ENCODE results near the gene PLLP. TPM values are rescaled to one million over a fixed set of nuclear protein-coding genes. Genes with fewer than 3 reads are reported as not detected.

PLLP gene
- total RNA-seq, 1 donor: under 0.01 TPM

- TF ChIP-seq CTCF (IDR thresholded peaks at IDR 0.05; ENCODE audit: insufficient read depth, low read depth, low read length): no peak
- DNase-seq (ENCODE audit: low read depth): no peak
- no peak overlapping the region for H3K4me3 ChIP-seq (ENCODE audit: low read depth, low read length)
Observed at GRCh38 chr16:57261806-57262205, 22.7 kb downstream of the PLLP start.

GRCh38 chr16:57260294-57260929, 24.1 kb downstream of the PLLP start:
- peak; percentile 73 for DNase-seq (ENCODE audit: low read depth)
- H3K4me3 ChIP-seq (ENCODE audit: low read depth, low read length): no peak overlapping the region
- no peak for TF ChIP-seq CTCF (IDR thresholded peaks at IDR 0.05; ENCODE audit: insufficient read depth, low read depth, low read length)

GRCh38 chr16:57258910-57259475, 25.5 kb downstream of the PLLP start:
- DNase-seq (ENCODE audit: low read depth): no peak
- no peak overlapping the region for H3K4me3 ChIP-seq (ENCODE audit: low read depth, low read length)
- TF ChIP-seq CTCF (IDR thresholded peaks at IDR 0.05; ENCODE audit: insufficient read depth, low read depth, low read length): no peak

DNA sequence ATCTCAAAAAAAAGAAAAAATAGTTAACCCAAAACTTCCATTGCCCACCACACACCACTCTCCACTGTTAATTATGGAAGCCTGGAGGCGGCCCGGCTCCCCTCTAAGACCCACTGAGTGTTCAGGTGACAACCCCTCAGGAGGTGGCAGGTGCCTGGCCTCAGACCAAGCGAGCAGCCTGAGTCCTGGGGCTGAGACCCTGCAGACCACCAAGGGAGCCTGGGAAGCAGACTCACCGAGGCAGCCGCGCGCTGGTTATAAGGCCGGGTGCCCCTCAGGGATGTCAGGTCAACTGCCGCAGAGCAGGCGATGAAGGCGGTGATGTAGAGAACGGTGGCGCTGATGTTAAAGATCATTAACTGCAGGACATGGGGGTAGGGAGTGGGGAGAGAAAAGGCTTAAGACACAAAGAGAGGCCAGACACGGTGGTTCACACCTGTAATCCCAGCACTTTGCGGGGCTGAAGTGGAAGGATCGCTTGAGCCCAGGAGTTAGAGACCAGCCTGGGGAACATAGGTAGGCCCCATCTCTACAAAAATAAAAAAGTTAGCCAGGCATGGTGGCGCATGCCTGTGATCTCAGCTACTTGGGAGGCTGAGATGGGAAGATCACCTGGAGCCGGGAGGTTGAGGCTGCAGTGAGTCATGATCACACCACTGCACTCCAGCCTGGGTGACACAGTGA, 26.1 kb downstream of the PLLP start:
- no peak for TF ChIP-seq CTCF (IDR thresholded peaks at IDR 0.05; ENCODE audit: insufficient read depth, low read depth, low read length)

DNA sequence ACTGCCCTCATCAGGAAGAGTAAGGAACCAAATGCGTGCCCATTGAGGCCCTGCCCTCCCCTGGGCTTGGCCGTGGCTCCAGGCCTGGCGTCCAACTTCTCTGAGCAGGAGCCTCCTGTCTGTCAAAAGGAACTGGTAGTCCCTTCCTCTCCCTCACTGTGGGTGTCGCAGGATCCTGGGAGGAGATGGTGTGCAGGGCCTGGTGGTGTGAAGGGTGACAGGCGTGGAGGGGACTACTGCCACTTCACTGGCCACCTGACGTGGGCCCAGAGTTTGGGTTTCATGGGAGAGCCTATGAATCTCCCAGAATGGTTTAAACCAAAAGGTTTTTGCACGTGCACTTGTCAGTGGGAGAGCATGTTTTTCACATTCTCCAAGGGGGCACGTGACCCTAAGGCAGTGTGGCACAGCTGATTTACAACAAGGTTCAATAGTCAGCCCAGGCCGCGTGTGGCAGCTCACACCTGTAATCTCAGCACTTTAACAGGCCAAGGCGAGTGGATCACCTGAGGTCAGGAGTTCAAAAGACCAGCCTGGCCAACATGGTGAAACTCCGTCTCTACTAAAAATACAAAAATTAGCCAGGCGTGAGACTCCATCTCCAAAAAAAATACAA, 26.9 kb downstream of the PLLP start:
- no peak for TF ChIP-seq CTCF (IDR thresholded peaks at IDR 0.05; ENCODE audit: insufficient read depth, low read depth, low read length)

More for the DNA sequence above, 26.1 kb downstream of the PLLP start:
- no peak for DNase-seq (ENCODE audit: low read depth)
- H3K4me3 ChIP-seq (ENCODE audit: low read depth, low read length): no peak overlapping the region

DNA sequence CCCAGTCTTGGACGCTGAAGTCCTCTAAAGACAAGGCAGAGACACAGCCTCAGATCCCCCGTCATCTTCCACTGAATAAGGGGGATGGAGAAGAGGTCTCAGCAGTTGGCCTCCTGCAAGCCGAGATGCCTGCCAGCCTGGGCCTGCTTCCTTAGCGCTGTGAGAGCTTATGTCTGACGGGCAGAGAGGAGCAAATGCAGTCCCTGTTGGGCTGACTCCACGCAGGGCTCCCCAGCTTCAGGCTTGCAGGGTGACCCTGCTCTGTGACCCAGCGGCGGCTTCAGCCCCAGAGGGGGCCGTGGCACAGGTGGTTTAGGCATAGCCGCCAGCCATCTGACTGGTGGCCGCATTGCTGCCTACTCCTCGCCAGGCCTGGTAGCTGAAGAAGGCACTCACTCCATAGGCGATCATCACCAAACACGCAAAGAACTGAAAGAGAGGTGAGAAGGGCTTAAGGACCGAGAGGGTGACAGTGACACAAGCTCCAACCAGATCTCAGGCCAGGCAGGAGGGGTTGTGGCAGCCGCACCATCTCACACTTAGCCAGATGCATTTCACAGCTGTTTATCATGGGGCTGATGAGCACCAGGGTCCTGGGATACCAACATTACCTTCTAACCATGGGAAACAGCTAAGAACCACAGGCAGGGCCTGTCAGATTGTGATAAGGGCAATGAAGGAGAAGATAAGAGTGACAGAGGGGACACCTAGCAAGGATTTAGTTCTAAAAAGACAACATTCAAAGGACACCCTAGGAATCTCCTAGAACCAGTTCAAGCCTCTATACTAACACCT, 27.7 kb downstream of the PLLP start:
- H3K4me3 ChIP-seq (ENCODE audit: low read depth, low read length): no peak overlapping the region
- no peak for DNase-seq (ENCODE audit: low read depth)
- TF ChIP-seq CTCF (IDR thresholded peaks at IDR 0.05; ENCODE audit: insufficient read depth, low read depth, low read length): no peak

More for the DNA sequence above, 26.9 kb downstream of the PLLP start:
- no peak overlapping the region for H3K4me3 ChIP-seq (ENCODE audit: low read depth, low read length)
- DNase-seq (ENCODE audit: low read depth): no peak
